K562 (cell line): ENCODE measurements around the gene SLC39A6. TPM values are rescaled to one million over a fixed set of nuclear protein-coding genes. Genes with fewer than 3 reads are reported as not detected.

Experiments used
- ATAC-seq: fragments of 200-7000 bp; cut with Tn5 transposase; 3 replicates; pipeline ENCODE4 v1.9.1; 2020; ENCODE audit warnings: moderate library complexity
- BruUV-seq: library from RNA; stranded (reverse); fragments of 400-500 nt; replicated peaks from 2 replicates; lab custom pipeline; 2021; lab: Mats Ljungman, UMichigan
- CTCF ChIA-PET: fragments of 300-600 bp; formaldehyde crosslinking; extraction: SDS; loops from one replicate; lab custom pipeline; 2021; ENCODE audit warnings: low intra/inter-chr PET ratio; lab: Yijun Ruan, JAX
- POLR2A ChIA-PET: fragments of 300-600, 350-650 bp; sonication (Branson Sonifier 250); formaldehyde crosslinking; extraction: SDS; loops from one replicate; lab custom pipeline; 2021; ENCODE audit warnings: antibody characterized with exemption, inconsistent platforms; lab: Yijun Ruan, JAX
- DNase-seq, 4 experiments: peaks; one replicate each; pipeline versions ENCODE4 v3.0.0 to v3.0.0-alpha.2; 2011 to 2018; ENCODE audit warnings: low spot score in 3 of 4, mixed read lengths in 3 of 4; ENCODE audit errors: extremely low read depth in 1 of 4
- FAIRE-seq: peaks from 2 replicates; lab custom pipeline; 2011; peaks lifted over from hg19 to GRCh38; lab: Jason Lieb, UNC
- H2AFZ ChIP-seq: 2 replicates; pipeline ENCODE4 v1.6.0; 2011; ENCODE audit warnings: low read depth, low read length, control low read depth, inconsistent platforms
- H3K27ac ChIP-seq: fragments of 200-600 bp; 3 replicates; pipeline ENCODE4 v1.8.0; 2011; ENCODE audit warnings: low read depth, mild to moderate bottlenecking, control low read depth, inconsistent platforms, low read length, moderate library complexity, mixed read lengths; ENCODE audit errors: extremely low read depth
- H3K27me3 ChIP-seq, 2 experiments: fragments of 300-600 bp in 1 of 2; 2 replicates in 1 of 2; 3 replicates in 1 of 2; pipeline versions ENCODE4 v1.6.0 to v1.8.0; 2011; ENCODE audit warnings: inconsistent platforms in 2 of 2, low read length in 2 of 2, mild to moderate bottlenecking in 1 of 2, mixed read lengths in 1 of 2, moderate library complexity in 1 of 2; ENCODE audit not compliant: control insufficient read depth in 2 of 2, insufficient read depth in 2 of 2
- H3K36me3 ChIP-seq: fragments of 300-600 bp; 3 replicates; pipeline ENCODE4 v1.8.0; 2011; ENCODE audit warnings: mild to moderate bottlenecking, low read length, inconsistent platforms; ENCODE audit not compliant: control insufficient read depth, insufficient read depth
- H3K4me1 ChIP-seq, 2 experiments: fragments of 200-600 bp in 1 of 2; replicated peaks in 1 of 2; 2 replicates in 1 of 2; 3 replicates in 1 of 2; pipeline versions ENCODE4 v1.5.1 to v1.8.0; 2011; ENCODE audit warnings: inconsistent platforms in 2 of 2, low read length in 2 of 2, mild to moderate bottlenecking in 1 of 2, mixed read lengths in 1 of 2, moderate library complexity in 1 of 2; ENCODE audit not compliant: control insufficient read depth in 2 of 2, insufficient read depth in 2 of 2
- H3K4me2 ChIP-seq: 2 replicates; pipeline ENCODE4 v1.6.1; 2011; ENCODE audit warnings: low read length, control low read depth, inconsistent platforms, mixed read lengths; ENCODE audit not compliant: insufficient read depth
- H3K4me3 ChIP-seq: fragments of 200-600 bp; sonication (generic), shearing (Covaris generic); 2 replicates; pipeline ENCODE4 v1.5.1; 2016; ENCODE audit warnings: control low read depth, inconsistent platforms
- H3K79me2 ChIP-seq: fragments of 200-600 bp; 3 replicates; pipeline ENCODE4 v1.8.0; 2011; ENCODE audit warnings: low read length, inconsistent platforms; ENCODE audit not compliant: control insufficient read depth, insufficient read depth
- H3K9ac ChIP-seq, 2 experiments: 2 replicates each; pipeline versions ENCODE4 v1.6.0 to v1.6.1; 2011; ENCODE audit warnings: low read depth in 2 of 2, low read length in 2 of 2, control low read depth in 1 of 2, inconsistent platforms in 1 of 2, mild to moderate bottlenecking in 1 of 2, mixed read lengths in 1 of 2; ENCODE audit not compliant: insufficient read depth in 1 of 2
- H3K9me1 ChIP-seq: one replicate; pipeline ENCODE4 v1.6.0; 2011; ENCODE audit warnings: inconsistent platforms, mild to moderate bottlenecking, low read length, moderate library complexity; ENCODE audit not compliant: control insufficient read depth, insufficient read depth
- H3K9me3 ChIP-seq: replicated peaks from 2 replicates; pipeline ENCODE4 v1.5.1; 2011; ENCODE audit warnings: low read depth, low read length, inconsistent platforms; ENCODE audit not compliant: control insufficient read depth, insufficient read depth
- H4K20me1 ChIP-seq: replicated peaks from 2 replicates; pipeline ENCODE4 v1.6.1; 2011; ENCODE audit warnings: low read length, inconsistent platforms, mixed read lengths; ENCODE audit not compliant: control insufficient read depth, insufficient read depth
- DPF2 ChIP-seq: fragments of 450-650 bp; IDR thresholded peaks from 2 replicates; pipeline ENCODE4 v1.6.1; 2016
- ERF ChIP-seq: fragments of 450-650 bp; formaldehyde crosslinking; IDR thresholded peaks from 2 replicates; pipeline ENCODE4 v1.4.0; 2020; ENCODE audit warnings: mild to moderate bottlenecking, mixed read lengths
- GATAD2A ChIP-seq: fragments of 450-650 bp; IDR thresholded peaks from 2 replicates; pipeline ENCODE4 v1.6.1; 2017
- KDM5B ChIP-seq: fragments of 200-600 bp; sonication (generic); IDR thresholded peaks from 2 replicates; pipeline ENCODE4 v1.6.1; 2012; ENCODE audit warnings: low read depth, mild to moderate bottlenecking, moderate library complexity, low read length, control low read depth, inconsistent platforms; ENCODE audit not compliant: insufficient replicate concordance
- L3MBTL2 ChIP-seq: fragments of 450-650 bp; IDR thresholded peaks from 2 replicates; pipeline ENCODE4 v1.6.1; 2016; ENCODE audit warnings: mild to moderate bottlenecking, moderate library complexity
- SPI1 ChIP-seq: IDR thresholded peaks from 2 replicates; pipeline ENCODE4 v1.6.1; 2011; ENCODE audit warnings: low read depth, low read length, control low read depth, borderline replicate concordance
- TCF3 ChIP-seq: sonication (generic); formaldehyde crosslinking; IDR thresholded peaks from 2 replicates; pipeline ENCODE4 v1.4.0; 2020; ENCODE audit warnings: mild to moderate bottlenecking, missing genetic modification reagents
- USF1 ChIP-seq: sonication (generic); formaldehyde crosslinking; IDR thresholded peaks from 2 replicates; pipeline ENCODE4 v1.9.0; 2022; ENCODE audit warnings: mild to moderate bottlenecking, missing genetic modification reagents
- ZNF197 ChIP-seq: fragments of 200-800 bp; sonication (Bioruptor generic); IDR thresholded peaks from 2 replicates; pipeline ENCODE4 v1.6.1; 2016; ENCODE audit warnings: low read depth, missing genetic modification characterization, missing compliant biosample characterization
- ZNF232 ChIP-seq: sonication (generic); formaldehyde crosslinking; IDR thresholded peaks from 2 replicates; pipeline ENCODE4 v1.8.0; 2022; ENCODE audit warnings: mild to moderate bottlenecking, missing genetic modification reagents
- ZNF507 ChIP-seq: conservative IDR thresholded peaks from 2 replicates; pipeline ENCODE4 v1.6.1; 2017; ENCODE audit warnings: missing genetic modification characterization, missing compliant biosample characterization
- ZZZ3 ChIP-seq: fragments of 450-650 bp; IDR thresholded peaks from 2 replicates; pipeline ENCODE4 v1.6.1; 2016; ENCODE audit warnings: antibody characterized with exemption, mild to moderate bottlenecking, moderate library complexity
- WGBS: fragments of 100-300 bp; shearing (Covaris generic); methylation state at CpG from one replicate; pipeline ENCODE4 v1.1.6; 2016; ENCODE audit warnings: low coverage, mixed read lengths; ENCODE audit not compliant: insufficient coverage; ENCODE audit errors: missing lambda C conversion rate; 5-methylcytosine and 5-hydroxymethylcytosine counted together
- in situ Hi-C: fragments of 300-500 bp; cut with MboI; formaldehyde crosslinking; loops from 4 replicates; pipeline ENCODE4 v1.15.0; 2018; ENCODE audit warnings: inconsistent platforms, mixed read lengths
- intact Hi-C: fragments of 100-400 bp; cut with micrococcal nuclease; formaldehyde crosslinking; loops from 2 replicates; pipeline ENCODE4 v1.14.2; 2022
- polyA plus RNA-seq, 8 experiments: library from polyadenylated mRNA; depleted of rRNA in 4 of 8; stranded (reverse) in 5 of 8; unstranded in 3 of 8; fragments of >200 nt; fragmentation: Nextera tagmentation in 2 of 8; fragmentation: Illumina TruSeq in 1 of 8; extraction: Ambion mirVana in 2 of 8; extraction: Trizol in 1 of 8; gene quantifications; 2 replicates each; pipeline versions ENCODE4 v1.2.1 to v1.2.3, GENCODE V29; 2011 to 2014; ENCODE audit warnings: inconsistent platforms in 1 of 8, missing spikeins in 1 of 8
- total RNA-seq, 7 experiments: library from RNA; depleted of rRNA in 6 of 7; stranded (reverse); fragments of >200 nt in 6 of 7; fragmentation: Illumina TruSeq in 2 of 7; extraction: Trizol in 2 of 7; gene quantifications; 2 replicates each; pipeline versions ENCODE4 v1.2.1 to v1.2.3, GENCODE V29; 2011 to 2021; ENCODE audit warnings: low replicate concordance in 1 of 7
- TF ChIP-seq, protein P1 (sequence below): sonication (generic); formaldehyde crosslinking; IDR thresholded peaks from 2 replicates; pipeline ENCODE4 v1.9.0; 2022; ENCODE audit warnings: mild to moderate bottlenecking, missing genetic modification reagents
- TF ChIP-seq, protein P2 (sequence below): fragments of 250-450 bp; sonication (Bioruptor Pico); IDR thresholded peaks from 2 replicates; pipeline ENCODE4 v1.5.0; 2022; ENCODE audit warnings: mild to moderate bottlenecking
- TF ChIP-seq, protein P3 (sequence below), 3 experiments: fragments of 200-800 bp in 1 of 3; sonication (Bioruptor generic) in 1 of 3; sonication (generic) in 1 of 3; formaldehyde crosslinking in 1 of 3; IDR thresholded peaks; 2 replicates each; pipeline versions ENCODE4 v1.6.1 to v1.8.0; 2016 to 2022; ENCODE audit warnings: mild to moderate bottlenecking in 2 of 3, missing compliant biosample characterization in 2 of 3, missing genetic modification characterization in 2 of 3, missing genetic modification reagents in 1 of 3

Gene SLC39A6
- total and polyA plus RNA-seq, 9 of the 15 experiments (the other 6 are each of a cell fraction or from before 2014, with no cell fraction given): 5.6 to 23.8 (median 17.4) TPM

- ATAC-seq (peak; percentile 14), FAIRE-seq (no peak), DNase-seq (no peak)
- Histone ChIP-seq H3K4me1 (peaks cover 27 to 32% of the 10 kb centered on the region in 2 experiments; a peak in 4 of 5 replicates), H3K79me2 (peaks cover 58% of the 10 kb centered on the region), H3K4me3 (peak overlapping the region; percentile 91), H3K9me1 (peaks cover 7% of the 10 kb centered on the region), H3K36me3 (peaks cover 40% of the 10 kb centered on the region), H3K27ac (peak overlapping the region; percentile 99), H3K9me3 (no peaks in the 10 kb centered on the region), H3K4me2 (peak overlapping the region; percentile 96), H4K20me1 (peaks cover 13% of the 10 kb centered on the region), H2AFZ (peak overlapping the region; percentile 99), H3K9ac (peak overlapping the region; percentile 98 to 99), H3K27me3 (no peaks in the 10 kb centered on the region)
- in situ Hi-C loops (no loop called here), intact Hi-C loops (loop anchor here (2.0 kb wide), 1 partner anchor 156 kb away; the partner anchor contains the start of gene RMP24)
- BruUV-seq: no TSS peak
- WGBS: under 1% methylated on average over 31 of the region's 37 CpGs
- ChIA-PET POLR2A (interaction anchor here (0.6 to 2.8 kb wide), 12 partner anchors 9 to 135 kb away, joined by 3 to 19 read pairs (median 4); no protein-coding TSS in a partner anchor), CTCF (no interaction called here)
- TF ChIP-seq ERF (CRISPR knock-in tag): peak; percentile 22; the same call in 1 of the 2 replicates
- TF ChIP-seq ZZZ3: no peak
- no peak for TF ChIP-seq SPI1
- no peak for TF ChIP-seq ZNF232 (CRISPR knock-in tag)
- 0 out of 2 replicates have a peak, but pooled peaks have one; percentile 37 for TF ChIP-seq ZNF197
- TF ChIP-seq, protein P1, sequence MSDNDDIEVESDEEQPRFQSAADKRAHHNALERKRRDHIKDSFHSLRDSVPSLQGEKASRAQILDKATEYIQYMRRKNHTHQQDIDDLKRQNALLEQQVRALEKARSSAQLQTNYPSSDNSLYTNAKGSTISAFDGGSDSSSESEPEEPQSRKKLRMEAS (CRISPR knock-in tag): peak; percentile 83
- TF ChIP-seq DPF2: no peak
- peak; percentile 98 for TF ChIP-seq L3MBTL2
- TF ChIP-seq, protein P2, sequence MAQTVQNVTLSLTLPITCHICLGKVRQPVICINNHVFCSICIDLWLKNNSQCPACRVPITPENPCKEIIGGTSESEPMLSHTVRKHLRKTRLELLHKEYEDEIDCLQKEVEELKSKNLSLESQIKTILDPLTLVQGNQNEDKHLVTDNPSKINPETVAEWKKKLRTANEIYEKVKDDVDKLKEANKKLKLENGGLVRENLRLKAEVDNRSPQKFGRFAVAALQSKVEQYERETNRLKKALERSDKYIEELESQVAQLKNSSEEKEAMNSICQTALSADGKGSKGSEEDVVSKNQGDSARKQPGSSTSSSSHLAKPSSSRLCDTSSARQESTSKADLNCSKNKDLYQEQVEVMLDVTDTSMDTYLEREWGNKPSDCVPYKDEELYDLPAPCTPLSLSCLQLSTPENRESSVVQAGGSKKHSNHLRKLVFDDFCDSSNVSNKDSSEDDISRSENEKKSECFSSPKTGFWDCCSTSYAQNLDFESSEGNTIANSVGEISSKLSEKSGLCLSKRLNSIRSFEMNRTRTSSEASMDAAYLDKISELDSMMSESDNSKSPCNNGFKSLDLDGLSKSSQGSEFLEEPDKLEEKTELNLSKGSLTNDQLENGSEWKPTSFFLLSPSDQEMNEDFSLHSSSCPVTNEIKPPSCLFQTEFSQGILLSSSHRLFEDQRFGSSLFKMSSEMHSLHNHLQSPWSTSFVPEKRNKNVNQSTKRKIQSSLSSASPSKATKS (CRISPR knock-in tag): no peak
- TF ChIP-seq GATAD2A: peak; percentile 78
- TF ChIP-seq ZNF507 (tag): no peak
- TF ChIP-seq KDM5B: peak; percentile 51
- no peak for TF ChIP-seq USF1 (CRISPR knock-in tag)
- TF ChIP-seq, protein P3, sequence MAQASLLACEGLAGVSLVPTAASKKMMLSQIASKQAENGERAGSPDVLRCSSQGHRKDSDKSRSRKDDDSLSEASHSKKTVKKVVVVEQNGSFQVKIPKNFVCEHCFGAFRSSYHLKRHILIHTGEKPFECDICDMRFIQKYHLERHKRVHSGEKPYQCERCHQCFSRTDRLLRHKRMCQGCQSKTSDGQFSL (CRISPR knock-in tag; IDR thresholded peaks at IDR 0.05): no peak
- TF ChIP-seq, protein P3 (tag; IDR thresholded peaks at IDR 0.05): peak in 1 of 2 experiments; percentile 36; a peak in 1 of 4 replicates
- 0 out of 2 replicates have a peak, but pooled peaks have one; percentile 12 for TF ChIP-seq TCF3 (CRISPR knock-in tag)
These were observed 237 bp downstream of the SLC39A6 start for GRCh38 chr18:36128907-36129299.
